ENCODE data around the gene NFKB1.

The NFKB1 gene

GRCh38 chr4:102525504-102525903 lies 24.3 kb downstream of the NFKB1 start:
- intact Hi-C loops (cut with DNase I) = no loop called here

DNA sequence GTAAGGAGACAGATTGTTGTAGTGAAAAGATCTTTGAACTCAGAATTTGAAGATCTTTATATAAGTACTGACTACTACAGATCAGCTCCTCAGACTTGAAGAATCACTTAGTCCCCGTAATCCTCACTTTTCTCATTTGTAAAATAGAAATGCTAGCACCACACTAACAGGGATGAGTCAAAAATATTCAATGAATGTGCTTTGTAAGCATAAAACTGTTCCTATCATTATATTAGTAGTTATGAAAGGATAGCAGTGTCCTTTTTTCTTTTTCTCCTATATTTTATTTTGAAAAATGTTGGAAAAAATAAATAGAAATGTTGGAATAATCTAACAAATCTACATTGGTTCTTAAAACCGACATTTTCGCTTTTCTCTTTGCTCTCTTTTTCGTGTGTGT lies 25.4 kb downstream of the NFKB1 start:
- DNase-seq = no peak
- intact Hi-C loops (cut with DNase I) = no loop called here

More at GRCh38 chr4:102525504-102525903, 24.3 kb downstream of the NFKB1 start:
- DNase-seq = no peak

GRCh38 chr4:102527695-102528283 lies 26.6 kb downstream of the NFKB1 start:
- no peak for DNase-seq
- intact Hi-C loops (cut with DNase I) = no loop called here

- no peak for DNase-seq
- intact Hi-C loops (cut with DNase I) = no loop called here
Observed at GRCh38 chr4:102529977-102530376, 28.8 kb downstream of the NFKB1 start.

GRCh38 chr4:102530986-102531385 lies 29.8 kb downstream of the NFKB1 start:
- no peak for DNase-seq
- intact Hi-C loops (cut with DNase I) = no loop called here

DNA sequence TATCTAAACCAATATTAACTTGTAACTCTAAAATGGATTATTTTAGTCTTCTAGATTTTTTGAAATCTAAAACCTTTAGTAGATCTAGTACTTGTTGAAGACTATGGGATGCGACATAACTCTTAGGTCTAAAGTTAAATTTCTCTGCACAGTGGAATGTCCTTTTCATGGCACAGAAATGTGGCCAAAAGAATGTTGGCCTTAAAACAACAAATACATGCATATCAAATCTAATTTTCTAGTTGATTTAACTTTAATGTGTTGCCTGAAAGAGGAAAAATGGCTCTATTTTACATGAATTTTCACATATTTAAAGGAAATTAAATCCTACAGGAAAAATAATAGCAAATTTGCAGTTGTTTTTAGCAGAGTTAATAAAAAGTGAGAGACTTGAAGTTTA lies 30.3 kb downstream of the NFKB1 start:
- intact Hi-C loops (cut with DNase I) = no loop called here
- no peak for DNase-seq

DNA sequence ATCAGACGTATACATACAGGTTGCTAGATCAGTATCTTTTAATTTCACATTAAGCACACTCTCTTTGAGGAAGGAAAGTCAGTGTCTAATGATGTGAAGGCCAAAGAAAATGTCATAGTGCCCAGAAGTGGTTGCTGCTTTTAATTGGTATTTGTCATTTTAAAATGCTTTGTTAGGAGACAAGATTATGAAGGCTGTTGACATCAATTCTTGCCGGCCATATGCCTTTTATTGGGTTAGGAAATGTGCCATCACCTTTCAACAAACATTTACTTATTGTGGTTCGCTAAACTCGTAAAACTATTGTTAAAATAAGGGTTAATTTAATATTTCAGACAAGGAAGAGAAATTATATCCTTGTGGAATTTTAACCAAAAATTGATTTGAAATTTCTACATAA lies 32.2 kb downstream of the NFKB1 start:
- DNase-seq = no peak
- intact Hi-C loops (cut with DNase I) = no loop called here

GRCh38 chr4:102533904-102534303 lies 32.7 kb downstream of the NFKB1 start:
- DNase-seq = no peak
- intact Hi-C loops (cut with DNase I) = no loop called here

DNA sequence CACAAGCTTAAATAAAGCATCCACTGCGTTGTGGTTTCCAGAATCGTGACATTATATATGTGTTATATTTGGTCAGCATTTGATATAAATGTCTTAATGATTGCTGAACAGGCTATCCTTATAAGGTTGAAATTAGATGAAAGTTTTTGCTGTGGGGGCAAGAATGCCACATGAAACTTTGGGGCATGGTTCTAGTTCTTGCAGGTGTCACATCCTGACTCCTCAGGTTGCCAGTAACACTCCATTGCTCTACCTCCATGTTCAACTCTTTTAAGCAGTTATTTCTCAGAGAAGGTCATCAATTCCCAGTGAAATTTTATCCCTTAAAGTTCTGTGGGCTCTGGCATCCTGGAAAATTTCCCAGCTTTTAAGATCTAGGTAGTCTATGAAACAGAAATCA lies 33.7 kb downstream of the NFKB1 start:
- DNase-seq = no peak
- intact Hi-C loops (cut with DNase I) = no loop called here

- intact Hi-C loops (cut with DNase I) = no loop called here
- DNase-seq = no peak
Observed at GRCh38 chr4:102535398-102536082, 34.4 kb downstream of the NFKB1 start.

DNA sequence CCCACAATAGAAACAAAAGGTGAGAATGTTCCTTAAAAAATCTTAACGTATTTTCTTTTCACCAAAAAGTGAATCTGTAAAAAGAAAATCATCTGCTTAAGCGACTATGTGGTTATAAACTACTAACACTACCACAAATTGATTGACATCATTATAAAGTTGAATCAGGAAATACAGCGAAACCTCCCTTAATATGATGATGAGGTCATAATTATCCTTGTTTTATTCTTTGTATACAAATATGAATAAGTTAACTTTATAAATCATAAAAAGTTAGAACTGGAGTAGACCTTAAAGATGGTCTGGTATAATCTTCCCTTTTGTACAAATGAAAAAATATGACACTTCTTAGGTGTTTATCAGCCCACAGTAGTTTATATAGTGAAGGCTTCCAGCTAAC lies 35.6 kb downstream of the NFKB1 start:
- intact Hi-C loops (cut with DNase I) = no loop called here
- DNase-seq = no peak

DNA sequence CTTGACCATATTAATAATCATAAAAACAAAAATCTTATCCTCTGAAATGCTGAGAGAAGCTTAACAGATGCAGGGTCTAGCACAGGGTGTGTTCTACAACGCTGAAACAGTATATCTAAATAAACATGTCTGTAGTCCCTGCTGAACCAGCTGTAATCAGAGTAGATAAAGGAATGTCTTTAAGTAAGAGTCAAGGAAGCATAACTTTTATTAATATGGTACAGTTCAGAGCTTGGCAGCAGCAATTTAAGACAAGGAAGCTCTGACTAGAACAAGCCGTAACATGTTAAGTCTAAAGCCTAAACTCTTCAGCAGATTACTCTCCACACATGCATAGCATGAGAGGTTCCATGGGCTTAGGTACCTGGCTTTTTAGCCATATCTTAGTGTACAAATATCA lies 36.1 kb downstream of the NFKB1 start:
- intact Hi-C loops (cut with DNase I) = no loop called here
- no peak for DNase-seq

DNA sequence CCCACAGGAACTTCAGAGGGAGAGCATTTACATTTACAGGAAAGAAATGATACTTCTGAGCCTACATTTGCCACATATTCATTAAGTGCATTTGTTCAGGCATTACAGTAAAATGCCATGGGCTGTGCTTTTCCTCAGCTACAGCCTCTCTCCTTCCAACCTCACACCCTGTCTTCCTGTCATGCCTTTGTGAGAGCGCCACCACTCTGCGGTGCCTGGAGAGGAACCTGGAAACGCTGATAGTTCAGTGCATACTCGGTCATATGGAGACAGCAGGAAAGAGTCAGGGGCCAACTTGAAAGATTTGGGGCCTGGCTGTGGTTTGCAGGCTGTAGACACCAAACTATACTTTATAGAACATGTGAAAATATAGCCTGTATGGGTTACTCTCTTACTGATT lies 40.5 kb downstream of the NFKB1 start:
- intact Hi-C loops (cut with DNase I) = no loop called here
- DNase-seq = peak in 6 of 10 donors; percentile 14 to 84 (median 44)

DNA sequence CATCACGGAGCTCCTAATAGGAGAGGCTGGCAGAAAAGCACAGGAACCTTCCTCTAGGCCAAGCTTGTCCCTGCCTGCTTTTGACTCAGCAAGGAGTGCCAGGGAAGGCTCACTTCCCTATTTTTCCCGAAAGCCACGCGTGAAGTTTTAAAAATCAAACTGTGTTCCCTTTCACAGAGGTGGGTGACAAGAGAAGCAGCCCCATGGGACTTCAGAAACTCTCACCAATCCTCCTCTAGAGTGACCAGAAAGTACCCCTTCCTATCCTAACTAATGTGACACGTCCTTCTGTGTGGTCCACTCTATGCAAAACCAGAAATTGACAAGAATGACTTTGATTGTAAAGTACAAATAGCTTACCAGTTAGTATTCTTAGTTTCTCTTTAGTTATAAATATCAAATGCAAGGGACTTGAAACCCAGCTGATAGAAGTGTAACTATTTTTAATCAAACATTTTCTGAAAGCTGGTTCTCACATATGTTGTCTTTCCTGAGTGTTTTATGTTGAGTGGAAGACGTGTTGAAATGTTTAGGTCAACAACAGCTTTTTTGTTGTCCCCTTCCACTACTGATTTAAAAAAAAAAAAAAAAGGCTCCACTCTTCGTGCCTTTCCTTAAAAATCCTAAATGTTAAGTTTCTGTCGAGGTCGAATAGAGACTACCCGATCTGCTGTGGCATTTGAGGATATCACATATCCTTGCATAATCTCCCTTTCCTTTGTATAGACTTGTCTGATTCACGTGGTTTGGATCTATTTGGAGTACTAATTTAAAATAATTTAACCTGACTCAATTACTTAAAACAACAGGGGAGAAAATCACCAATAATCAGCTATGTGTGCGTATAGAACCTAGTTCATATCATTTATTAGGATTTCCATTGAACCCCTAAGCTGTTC lies 42.1 kb downstream of the NFKB1 start:
- DNase-seq = no peak
- intact Hi-C loops (cut with DNase I) = no loop called here

- DNase-seq = no peak
- intact Hi-C loops (cut with DNase I) = no loop called here
Observed at GRCh38 chr4:102546635-102547034, 45.5 kb downstream of the NFKB1 start.

- no peak for DNase-seq
- intact Hi-C loops (cut with DNase I) = no loop called here
Observed at GRCh38 chr4:102547973-102548372, 46.8 kb downstream of the NFKB1 start.

GRCh38 chr4:102551958-102552565 lies 50.9 kb downstream of the NFKB1 start:
- intact Hi-C loops (cut with DNase I) = no loop called here
- no peak for DNase-seq

DNA sequence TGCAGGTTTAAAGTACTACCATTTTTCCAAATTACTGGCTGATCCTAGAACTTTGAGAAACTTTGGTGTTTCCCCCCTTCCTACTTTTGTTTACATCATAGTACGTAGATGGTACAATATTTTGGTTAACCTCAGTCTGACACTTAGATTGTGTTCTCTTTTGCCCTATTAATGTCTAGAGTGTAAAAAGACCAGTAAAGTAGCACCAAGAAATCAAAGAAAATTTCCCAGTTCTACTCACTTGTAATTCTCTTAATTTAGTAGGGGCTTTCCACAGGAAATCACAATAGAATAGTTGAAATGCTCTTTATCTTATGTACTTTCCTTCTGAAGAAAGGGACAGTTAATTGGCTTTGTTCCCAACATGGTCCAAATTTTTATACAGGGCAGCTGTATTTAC lies 51.6 kb downstream of the NFKB1 start:
- intact Hi-C loops (cut with DNase I) = no loop called here
- no peak for DNase-seq

DNA sequence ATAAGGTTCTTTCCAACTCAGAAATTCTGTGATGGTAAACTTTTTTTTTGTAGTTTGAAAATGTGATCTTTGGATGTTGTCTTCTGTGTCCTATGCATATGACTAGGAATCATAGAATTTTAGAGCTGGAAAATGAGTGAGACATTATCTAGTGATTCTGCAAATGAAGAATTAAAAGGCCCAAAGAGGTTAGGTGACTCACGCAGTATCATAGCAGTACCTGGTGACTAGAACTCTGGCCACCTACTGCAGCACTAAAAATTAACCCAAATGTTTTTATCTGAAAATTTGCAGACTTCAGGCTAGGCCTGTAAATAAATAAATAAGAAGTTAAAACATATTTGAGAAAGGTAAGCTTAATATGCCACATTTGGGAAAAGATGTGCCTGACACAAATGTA lies 52.8 kb downstream of the NFKB1 start:
- intact Hi-C loops (cut with DNase I) = no loop called here
- DNase-seq = no peak

- intact Hi-C loops (cut with DNase I) = no loop called here
- peak in 7 of 10 donors; percentile 12 to 84 (median 44) for DNase-seq
Observed at GRCh38 chr4:102554482-102554881, 53.3 kb downstream of the NFKB1 start.

DNA sequence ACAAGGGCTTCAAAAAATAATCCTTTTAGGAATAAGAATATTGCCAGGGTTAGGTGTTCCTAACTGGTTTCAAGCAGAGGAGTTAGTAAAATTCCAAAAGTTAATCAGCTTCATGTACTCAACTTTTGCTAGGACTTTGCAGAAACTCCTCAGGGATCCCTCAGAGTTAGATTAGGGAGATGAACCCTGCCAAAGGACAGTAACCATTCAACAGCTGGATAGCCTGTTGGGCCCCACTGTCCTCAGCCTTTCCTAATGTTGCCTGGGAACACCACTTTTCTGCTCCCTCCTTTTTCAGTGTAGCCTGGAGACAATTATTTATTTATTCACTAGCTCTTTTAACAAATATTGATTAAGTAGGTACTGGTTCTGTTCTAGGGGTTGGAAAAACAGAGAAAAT lies 53.8 kb downstream of the NFKB1 start:
- intact Hi-C loops (cut with DNase I) = no loop called here
- DNase-seq = no peak
